ENCODE results near the gene GNAT1. TPM values are rescaled to one million over a fixed set of nuclear protein-coding genes. Genes with fewer than 3 reads are reported as not detected.

GNAT1 gene
- total RNA-seq, 1 experiment from 2014 or later: not detected

DNA sequence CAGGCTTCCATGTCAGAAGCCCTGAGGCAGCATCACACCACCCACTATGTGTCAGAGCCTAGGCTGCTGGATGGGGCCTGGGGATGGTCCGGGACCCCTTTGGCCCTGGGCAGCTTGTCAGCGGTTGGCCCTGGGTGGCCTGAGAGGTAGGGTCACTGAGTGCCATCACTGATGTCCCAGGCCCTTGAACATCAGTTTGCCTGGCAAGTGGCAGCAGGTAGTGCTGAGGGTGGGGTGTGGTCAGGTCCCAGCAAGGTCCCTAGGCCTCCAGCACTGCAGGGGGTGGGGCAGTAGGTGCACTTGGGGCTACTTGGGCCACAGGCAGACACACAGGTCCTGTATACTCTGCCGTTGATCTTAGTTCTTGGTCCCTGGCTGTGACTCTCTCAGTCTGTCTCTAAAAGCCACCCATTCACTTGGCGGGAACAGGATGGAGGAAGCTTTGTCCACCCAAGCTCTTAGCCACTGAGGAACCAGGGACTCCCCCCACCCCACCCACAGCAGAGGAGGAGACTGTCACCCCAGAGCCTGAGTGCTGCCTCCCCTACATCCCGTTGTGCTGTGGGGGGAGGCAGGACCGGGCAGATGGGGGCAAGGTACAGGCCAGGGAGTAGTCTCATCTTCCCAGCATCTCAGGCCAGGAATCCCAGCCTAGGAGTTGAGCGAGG lies 50.4 kb downstream of the GNAT1 start:
- ChIA-PET POLR2A (ENCODE audit: unreplicated experiment) (interaction anchor here (0.6 kb wide), 1 partner anchor 120 kb away, joined by 5 read pairs; no protein-coding TSS in a partner anchor), CTCF (no interaction called here)
- peaks cover 25% of the 10 kb centered on the region for H3K4me1 ChIP-seq (replicated peaks; ENCODE audit: insufficient read depth)
- no peaks in the 10 kb centered on the region for H3K27me3 ChIP-seq (ENCODE audit: insufficient read depth, low read depth)
- TF ChIP-seq, protein P1, sequence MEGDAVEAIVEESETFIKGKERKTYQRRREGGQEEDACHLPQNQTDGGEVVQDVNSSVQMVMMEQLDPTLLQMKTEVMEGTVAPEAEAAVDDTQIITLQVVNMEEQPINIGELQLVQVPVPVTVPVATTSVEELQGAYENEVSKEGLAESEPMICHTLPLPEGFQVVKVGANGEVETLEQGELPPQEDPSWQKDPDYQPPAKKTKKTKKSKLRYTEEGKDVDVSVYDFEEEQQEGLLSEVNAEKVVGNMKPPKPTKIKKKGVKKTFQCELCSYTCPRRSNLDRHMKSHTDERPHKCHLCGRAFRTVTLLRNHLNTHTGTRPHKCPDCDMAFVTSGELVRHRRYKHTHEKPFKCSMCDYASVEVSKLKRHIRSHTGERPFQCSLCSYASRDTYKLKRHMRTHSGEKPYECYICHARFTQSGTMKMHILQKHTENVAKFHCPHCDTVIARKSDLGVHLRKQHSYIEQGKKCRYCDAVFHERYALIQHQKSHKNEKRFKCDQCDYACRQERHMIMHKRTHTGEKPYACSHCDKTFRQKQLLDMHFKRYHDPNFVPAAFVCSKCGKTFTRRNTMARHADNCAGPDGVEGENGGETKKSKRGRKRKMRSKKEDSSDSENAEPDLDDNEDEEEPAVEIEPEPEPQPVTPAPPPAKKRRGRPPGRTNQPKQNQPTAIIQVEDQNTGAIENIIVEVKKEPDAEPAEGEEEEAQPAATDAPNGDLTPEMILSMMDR (conservative IDR thresholded peaks at IDR 0.05): no peak
- no peak for TF ChIP-seq EZH2 (IDR thresholded peaks at IDR 0.05; ENCODE audit: low read depth)
- no peaks in the 10 kb centered on the region for H4K20me1 ChIP-seq (ENCODE audit: insufficient read depth)
- no peaks in the 10 kb centered on the region for H3K9me2 ChIP-seq (ENCODE audit: insufficient read depth)
- no peaks in the 10 kb centered on the region for H3K36me3 ChIP-seq (ENCODE audit: low read depth)
- peaks cover 22% of the 10 kb centered on the region for H3F3A ChIP-seq (ENCODE audit: insufficient read depth, low read depth)
- DNase-seq: no peak
- no peak overlapping the region for H3K4me3 ChIP-seq
- H3K79me2 ChIP-seq (ENCODE audit: low read depth): peaks cover 19% of the 10 kb centered on the region
- intact Hi-C loops (cut with micrococcal nuclease; ENCODE audit: unreplicated experiment): no loop called here
- no peak overlapping the region for H3K4me2 ChIP-seq
- H3K9me3 ChIP-seq (ENCODE audit: insufficient read depth, low read depth): no peaks in the 10 kb centered on the region
- BruUV-seq (replicated peaks): no TSS peak
- no peak overlapping the region for H2AFZ ChIP-seq
- H3K27ac ChIP-seq: no peak overlapping the region

DNA sequence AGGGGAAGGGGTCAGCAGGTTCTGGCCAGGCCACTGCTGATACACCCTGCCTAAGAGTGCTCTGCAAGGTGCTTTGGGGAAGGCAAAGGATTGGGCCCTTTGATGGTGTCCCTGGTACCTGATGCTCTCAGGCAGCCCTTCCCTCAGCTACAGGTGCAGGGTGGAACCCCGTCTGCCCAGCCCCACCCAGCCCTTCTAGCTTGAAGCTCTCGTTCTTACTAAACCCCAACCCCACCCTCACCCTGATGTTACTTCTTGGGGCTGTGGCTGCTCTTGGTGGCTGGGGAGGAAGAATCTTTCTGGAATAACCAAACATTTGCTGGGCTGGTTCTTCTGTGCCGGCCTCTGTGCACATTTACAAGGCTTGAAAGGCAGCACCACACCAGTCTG lies 51.0 kb downstream of the GNAT1 start:
- intact Hi-C loops (cut with micrococcal nuclease; ENCODE audit: unreplicated experiment): no loop called here
- CTCF ChIA-PET: no interaction called here
- H3K36me3 ChIP-seq (ENCODE audit: low read depth): no peaks in the 10 kb centered on the region
- H3K9me3 ChIP-seq (ENCODE audit: insufficient read depth, low read depth): no peaks in the 10 kb centered on the region
- H3K27ac ChIP-seq: no peak overlapping the region
- POLR2A ChIA-PET (ENCODE audit: unreplicated experiment): interaction anchor here (0.6 kb wide), 1 partner anchor 121 kb away, joined by 5 read pairs; no protein-coding TSS in a partner anchor
- no peak for DNase-seq
- peaks cover 25% of the 10 kb centered on the region for H3K4me1 ChIP-seq (replicated peaks; ENCODE audit: insufficient read depth)
- H3K4me3 ChIP-seq: no peak overlapping the region
- H2AFZ ChIP-seq: no peak overlapping the region
- H3K79me2 ChIP-seq (ENCODE audit: low read depth): peaks cover 19% of the 10 kb centered on the region
- no TSS peak for BruUV-seq (replicated peaks)
- no peaks in the 10 kb centered on the region for H3K9me2 ChIP-seq (ENCODE audit: insufficient read depth)
- TF ChIP-seq, protein P1 (conservative IDR thresholded peaks at IDR 0.05): no peak
- no peak for TF ChIP-seq EZH2 (IDR thresholded peaks at IDR 0.05; ENCODE audit: low read depth)
- no peaks in the 10 kb centered on the region for H4K20me1 ChIP-seq (ENCODE audit: insufficient read depth)
- no peak overlapping the region for H3K4me2 ChIP-seq
- no peaks in the 10 kb centered on the region for H3K27me3 ChIP-seq (ENCODE audit: insufficient read depth, low read depth)
- peaks cover 27% of the 10 kb centered on the region for H3F3A ChIP-seq (ENCODE audit: insufficient read depth, low read depth)

DNA sequence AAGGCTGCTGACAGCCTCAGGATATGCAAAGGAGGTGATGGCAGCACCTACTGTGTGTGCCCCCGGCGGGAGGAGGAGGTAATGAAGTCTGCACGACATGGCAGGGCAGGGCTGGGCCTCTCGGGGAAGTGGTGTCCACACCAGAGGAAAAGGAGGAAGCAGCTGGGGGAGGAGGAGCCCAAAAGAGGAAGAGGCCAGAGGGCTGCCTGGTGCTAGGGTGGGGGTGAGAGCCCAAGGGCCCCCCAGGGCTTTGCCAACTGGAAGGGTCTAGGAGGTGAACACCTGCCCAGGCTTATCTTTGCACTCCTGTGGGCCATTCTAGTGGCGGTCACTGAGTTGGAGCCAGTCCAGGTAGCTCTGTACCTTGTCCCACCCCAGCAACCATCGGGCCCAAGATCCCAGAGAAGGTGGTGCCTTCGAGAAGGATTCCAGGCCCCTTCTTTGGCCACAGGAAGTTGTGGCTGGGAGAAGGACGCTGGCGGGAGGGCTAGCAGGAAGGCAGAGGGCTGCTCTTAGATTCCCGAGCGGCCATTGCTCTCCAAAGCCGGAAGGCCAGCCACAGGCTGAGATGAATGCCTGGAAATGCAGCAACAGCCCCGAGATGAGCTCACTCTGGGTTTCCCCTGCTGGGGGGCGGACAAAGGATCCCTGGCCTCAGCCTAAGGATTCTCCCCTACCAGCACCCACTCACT lies 51.6 kb downstream of the GNAT1 start:
- POLR2A ChIA-PET (ENCODE audit: unreplicated experiment): no interaction called here
- Histone ChIP-seq H3F3A (ENCODE audit: insufficient read depth, low read depth) (peaks cover 31% of the 10 kb centered on the region), H3K9me3 (ENCODE audit: insufficient read depth, low read depth) (no peaks in the 10 kb centered on the region), H3K36me3 (ENCODE audit: low read depth) (no peaks in the 10 kb centered on the region), H3K4me1 (replicated peaks; ENCODE audit: insufficient read depth) (peaks cover 28% of the 10 kb centered on the region), H4K20me1 (ENCODE audit: insufficient read depth) (no peaks in the 10 kb centered on the region), H3K4me3 (no peak overlapping the region), H2AFZ (no peak overlapping the region), H3K27me3 (ENCODE audit: insufficient read depth, low read depth) (no peaks in the 10 kb centered on the region), H3K9me2 (ENCODE audit: insufficient read depth) (no peaks in the 10 kb centered on the region), H3K27ac (no peak overlapping the region), H3K4me2 (no peak overlapping the region), H3K79me2 (ENCODE audit: low read depth) (peaks cover 16% of the 10 kb centered on the region)
- TF ChIP-seq, protein P1 (conservative IDR thresholded peaks at IDR 0.05): no peak
- no peak for TF ChIP-seq EZH2 (IDR thresholded peaks at IDR 0.05; ENCODE audit: low read depth)
- CTCF ChIA-PET: interaction anchor here (0.6 kb wide), 1 partner anchor 83 kb away, joined by 6 read pairs; no protein-coding TSS in a partner anchor
- BruUV-seq (replicated peaks): no TSS peak
- intact Hi-C loops (cut with micrococcal nuclease; ENCODE audit: unreplicated experiment): no loop called here
- DNase-seq: no peak
